GM18498 (cell line): ENCODE measurements around the gene MT1HL1.
"Not testable (repeated sequence)": the region's sequence is repeated elsewhere in the genome, so short reads cannot be mapped to it uniquely, and the experiment has no call there.

Experiments
- ATAC-seq: cut with Tn5 transposase; IDR thresholded peaks from one replicate; pipeline ENCODE4 v1.9.1; 2021; ENCODE audit warnings: mild to moderate bottlenecking, moderate library complexity; ENCODE audit not compliant: unreplicated experiment

The MT1HL1 gene

GRCh38 chr1:236979149-236979900 is 24.9 kb downstream of the MT1HL1 start:
- ATAC-seq, result no peak

DNA sequence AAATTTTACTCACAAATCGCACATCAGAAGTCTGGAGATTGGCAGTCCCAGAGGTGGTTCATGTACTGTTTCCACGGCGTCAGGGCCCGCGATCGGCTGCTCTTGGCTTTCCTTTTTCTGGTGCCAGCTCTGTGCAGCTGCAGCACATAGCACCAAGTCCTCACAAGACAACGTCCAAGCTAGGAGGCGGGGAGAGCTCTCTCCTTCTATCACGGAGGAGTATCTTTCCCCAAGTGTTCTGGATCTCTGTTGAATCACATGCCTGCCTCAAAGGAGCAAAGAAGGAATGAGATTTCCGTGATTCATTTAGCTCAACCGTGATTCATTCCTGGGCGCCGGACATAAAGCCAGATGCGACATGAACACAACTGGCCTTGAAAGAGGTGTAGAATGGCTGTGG is 25.5 kb downstream of the MT1HL1 start:
- no peak for ATAC-seq

GRCh38 chr1:236975461-236975860 is 28.8 kb downstream of the MT1HL1 start:
- ATAC-seq, result no peak

DNA sequence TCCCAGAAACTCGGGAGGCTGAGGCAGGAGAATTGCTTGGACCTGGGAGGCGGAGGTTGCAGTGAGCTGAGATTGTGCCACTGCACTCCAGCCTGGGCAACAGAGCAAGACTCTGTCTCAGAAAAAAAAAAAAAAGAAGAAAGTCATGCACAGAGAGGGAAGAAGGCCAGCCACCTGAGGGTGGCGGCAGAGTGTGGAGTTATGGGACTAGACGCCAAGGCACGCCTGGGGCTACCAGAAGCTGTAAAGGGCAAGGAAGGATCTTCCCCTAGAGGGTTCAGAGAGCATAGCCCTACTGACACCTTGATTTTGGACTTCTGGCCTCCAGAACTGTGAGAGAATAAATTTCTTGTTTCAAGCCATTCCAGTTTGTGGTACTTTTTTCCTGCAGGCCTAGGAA is 30.2 kb downstream of the MT1HL1 start:
- not testable (repeated sequence) for ATAC-seq

- ATAC-seq, result no peak
These were observed 37.6 kb downstream of the MT1HL1 start for GRCh38 chr1:236966636-236967035.

GRCh38 chr1:236963920-236964319 is 40.3 kb downstream of the MT1HL1 start:
- no peak for ATAC-seq

DNA sequence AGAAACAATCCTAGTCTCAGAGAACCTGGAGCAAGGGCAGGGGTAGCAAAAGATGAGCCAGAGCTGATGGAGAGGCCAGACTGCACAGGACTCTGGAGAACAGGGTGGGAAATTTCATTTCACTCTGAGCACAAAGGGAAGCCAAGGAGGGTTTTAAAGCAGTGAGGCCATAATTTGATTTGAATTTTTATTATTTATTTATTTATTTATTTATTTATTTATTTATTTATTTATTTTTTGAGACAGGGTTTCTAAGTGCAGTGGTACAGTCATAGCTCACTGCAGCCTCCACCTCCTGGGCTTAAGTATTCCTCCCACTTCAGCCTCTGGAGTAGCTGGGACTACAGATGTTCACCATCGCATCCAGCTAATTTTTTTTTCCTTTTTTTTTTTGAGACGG is 45.1 kb downstream of the MT1HL1 start:
- ATAC-seq, result no peak

DNA sequence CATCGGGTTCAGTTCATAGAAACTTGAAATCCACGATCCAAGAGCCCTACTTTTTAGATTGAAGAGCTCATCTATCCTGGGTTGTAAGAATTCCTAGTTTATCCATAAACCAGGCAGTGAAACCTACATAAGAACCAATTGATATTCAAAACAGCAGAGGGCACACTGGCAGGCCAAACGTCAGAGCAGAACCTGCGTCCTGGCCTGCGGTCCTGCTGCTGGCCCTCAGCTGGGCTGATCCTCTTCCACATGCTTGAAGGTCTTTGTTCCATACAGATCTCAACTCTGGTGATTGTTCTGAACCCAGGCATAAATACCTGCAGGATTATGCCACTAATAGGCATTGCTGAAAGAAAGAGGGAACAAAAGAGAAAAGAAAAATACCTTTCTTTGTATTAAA is 47.0 kb downstream of the MT1HL1 start:
- no peak for ATAC-seq
